Stimulated activated CD4-positive, alpha-beta T cell treated with anti-CD3 and anti-CD28 coated beads, TNF-alpha, amount 100 ng/mL, for 48 hours (primary cell): ENCODE data around the gene FBLN5.
"Not testable (repeated sequence)": the region's sequence is repeated elsewhere in the genome, so short reads cannot be mapped to it uniquely, and the experiment has no call there.

Experiments
- DNase-seq, 3 donors: peaks; one replicate each; pipeline ENCODE4 v3.0.0-alpha.2; 2020; ENCODE audit warnings: low read depth in 3 of 3

The FBLN5 gene

DNA sequence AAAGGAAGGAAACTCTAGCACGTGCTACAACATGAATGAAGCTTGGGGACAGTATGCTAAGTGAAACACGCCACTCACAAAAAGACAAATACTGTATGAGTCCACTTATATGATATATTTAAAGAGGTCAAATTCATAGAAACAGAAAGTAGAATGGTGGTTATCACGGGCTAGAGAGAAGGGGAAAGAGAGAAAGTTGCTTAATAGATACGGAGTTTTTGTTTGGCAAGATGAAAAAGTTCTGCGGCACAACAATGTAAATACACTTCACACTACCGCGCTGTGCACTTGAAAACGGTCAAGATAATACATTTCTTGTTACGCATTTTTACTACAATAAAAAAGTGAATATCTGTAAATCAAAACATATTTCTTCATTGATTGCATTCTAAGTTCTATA, 37.3 kb downstream of the FBLN5 start:
- DNase-seq, result no peak

DNA sequence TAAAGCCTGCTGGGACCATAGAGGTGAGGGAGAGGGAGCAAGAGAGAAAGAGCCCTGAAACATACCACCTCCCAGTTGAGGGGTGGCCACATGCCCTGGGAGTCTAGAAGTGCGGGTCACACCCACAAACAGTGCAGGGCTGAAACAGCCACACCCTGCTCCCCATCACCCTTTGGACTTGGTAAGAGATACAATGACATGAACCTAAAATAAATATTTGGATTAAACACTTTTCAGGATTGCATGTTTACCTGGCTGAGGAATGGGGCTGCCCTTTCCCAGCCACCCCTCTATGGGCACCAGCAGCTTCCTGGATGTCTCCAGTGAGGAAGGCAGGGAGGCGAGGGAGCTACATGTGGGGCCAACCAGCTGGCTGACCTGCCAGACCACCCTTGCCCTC, 41.1 kb downstream of the FBLN5 start:
- DNase-seq, result no peak

DNA sequence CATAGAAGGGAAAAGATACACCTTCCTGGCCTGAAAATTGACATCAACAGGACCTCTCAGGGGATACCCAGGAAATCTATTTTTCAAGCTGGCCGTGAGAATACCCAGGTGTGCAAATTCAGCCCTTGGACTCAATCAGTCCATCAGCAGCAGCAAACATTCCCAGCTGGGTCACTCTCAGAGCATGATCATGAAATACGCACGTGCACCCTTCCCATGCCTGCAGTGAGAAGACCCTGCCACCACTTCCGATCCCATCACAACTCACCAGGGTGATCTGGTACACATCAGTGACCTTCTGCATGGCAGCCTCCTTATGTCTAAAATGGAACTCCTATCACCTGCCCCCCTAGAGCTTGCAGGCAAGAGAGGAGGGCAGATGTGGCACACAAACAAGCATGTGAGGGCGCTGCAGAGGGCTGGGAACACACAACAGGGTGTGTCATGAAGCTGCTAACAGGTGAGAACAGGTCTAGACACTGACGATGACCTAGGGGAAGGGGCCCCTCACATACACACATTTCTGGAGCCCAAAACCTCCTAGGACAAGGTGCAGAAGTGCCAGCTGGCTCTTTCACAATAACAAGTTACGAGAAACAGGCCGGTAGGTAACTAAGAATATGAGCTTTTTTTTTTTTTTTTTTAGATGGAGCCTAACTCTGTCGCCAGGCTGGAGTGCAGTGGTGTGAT, 42.4 kb downstream of the FBLN5 start:
- DNase-seq, result no peak

GRCh38 chr14:91904483-91904882, 43.0 kb downstream of the FBLN5 start:
- no peak for DNase-seq

GRCh38 chr14:91903070-91903469, 44.4 kb downstream of the FBLN5 start:
- no peak for DNase-seq

- DNase-seq, result no peak
Observed at GRCh38 chr14:91902336-91902735, 45.2 kb downstream of the FBLN5 start.

GRCh38 chr14:91901449-91902226, 45.9 kb downstream of the FBLN5 start:
- no peak for DNase-seq

DNA sequence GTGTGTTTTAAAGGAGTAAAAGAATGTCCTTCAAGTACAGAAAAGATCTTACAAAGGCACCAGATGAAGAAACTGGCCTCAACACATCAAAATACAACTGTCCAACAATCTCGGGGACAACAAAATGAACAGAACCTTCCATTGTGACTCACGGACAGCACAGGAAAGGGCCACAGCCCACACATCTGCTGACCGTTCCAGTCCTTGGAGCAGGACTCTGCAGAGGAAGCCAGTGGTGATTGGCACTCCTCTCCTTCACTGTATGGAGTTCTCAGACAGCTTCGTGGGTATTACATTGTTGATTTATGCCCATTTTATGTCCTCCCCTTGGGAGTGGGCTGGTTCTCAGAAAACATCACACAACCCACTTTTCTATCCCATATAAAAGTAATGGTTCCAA, 47.7 kb downstream of the FBLN5 start:
- DNase-seq, result no peak

DNA sequence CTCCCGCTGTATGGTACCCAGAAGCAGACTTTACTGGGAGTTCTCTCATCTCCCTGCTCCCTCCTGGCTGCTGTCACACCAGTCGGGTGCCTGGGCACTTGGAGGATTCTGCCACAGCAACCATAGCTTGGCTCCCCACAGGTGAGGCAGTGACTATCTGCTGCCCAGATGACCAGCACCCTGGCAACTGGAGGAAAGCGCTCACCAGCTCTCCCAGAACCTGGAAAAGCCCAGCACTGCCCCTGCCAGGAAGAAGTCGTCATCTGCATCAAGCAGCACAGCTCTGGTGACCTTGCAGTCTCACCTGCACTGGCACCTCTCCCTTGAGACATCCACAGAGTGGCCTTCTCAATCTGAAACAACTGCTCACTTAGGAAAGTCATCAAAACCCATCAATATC, 48.3 kb downstream of the FBLN5 start:
- no peak for DNase-seq

DNA sequence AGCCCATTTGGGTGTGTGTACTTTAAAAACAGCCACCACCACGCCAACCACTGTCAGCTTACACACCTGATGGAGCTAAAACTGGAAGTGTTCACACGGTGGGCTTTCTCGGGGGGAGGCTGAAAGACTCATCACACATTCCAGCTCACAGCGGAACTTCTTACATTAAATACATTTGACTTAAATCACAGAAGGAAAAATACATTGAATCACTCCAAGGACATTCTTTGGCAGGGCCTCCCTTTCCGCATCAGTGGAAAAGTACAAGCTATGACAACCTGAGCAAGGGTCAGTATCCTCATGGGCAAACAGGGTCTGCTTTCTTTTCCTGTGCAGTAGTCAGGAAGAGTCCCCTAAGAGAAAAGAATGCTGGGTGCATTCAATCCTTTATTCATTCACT, 49.1 kb downstream of the FBLN5 start:
- no peak for DNase-seq

GRCh38 chr14:91897716-91898115, 49.8 kb downstream of the FBLN5 start:
- DNase-seq, result not testable (repeated sequence)

DNA sequence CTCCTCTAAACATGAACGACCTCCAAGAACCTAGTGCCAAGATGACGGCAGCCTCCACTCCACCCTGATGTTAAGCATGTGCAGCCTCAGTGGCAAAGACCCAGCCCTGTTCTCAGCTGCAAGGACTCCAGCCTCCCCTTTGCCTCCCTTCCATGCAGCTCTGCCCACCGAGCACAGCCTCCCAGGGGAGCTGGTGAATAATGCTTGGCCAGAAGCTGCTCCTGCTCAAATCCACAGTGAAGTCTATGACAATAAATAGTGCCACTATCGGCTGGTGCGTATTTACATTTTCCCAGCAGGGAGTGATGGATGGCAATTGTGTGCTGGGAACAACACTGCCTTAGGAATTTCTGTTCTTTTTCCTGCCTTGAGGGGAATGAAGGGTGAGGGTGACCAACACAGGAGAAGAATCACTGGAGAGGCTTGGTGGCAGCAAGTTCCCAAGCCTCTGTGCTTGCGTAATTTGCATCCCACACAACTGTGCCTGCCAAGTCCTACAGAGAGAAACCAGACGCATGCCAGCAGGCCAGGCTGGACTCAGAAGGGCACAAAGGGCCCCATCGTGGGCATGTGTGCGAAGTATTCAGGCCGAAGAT, 50.3 kb downstream of the FBLN5 start:
- DNase-seq, result no peak

- no peak for DNase-seq
Observed at GRCh38 chr14:91896419-91896818, 51.1 kb downstream of the FBLN5 start.

DNA sequence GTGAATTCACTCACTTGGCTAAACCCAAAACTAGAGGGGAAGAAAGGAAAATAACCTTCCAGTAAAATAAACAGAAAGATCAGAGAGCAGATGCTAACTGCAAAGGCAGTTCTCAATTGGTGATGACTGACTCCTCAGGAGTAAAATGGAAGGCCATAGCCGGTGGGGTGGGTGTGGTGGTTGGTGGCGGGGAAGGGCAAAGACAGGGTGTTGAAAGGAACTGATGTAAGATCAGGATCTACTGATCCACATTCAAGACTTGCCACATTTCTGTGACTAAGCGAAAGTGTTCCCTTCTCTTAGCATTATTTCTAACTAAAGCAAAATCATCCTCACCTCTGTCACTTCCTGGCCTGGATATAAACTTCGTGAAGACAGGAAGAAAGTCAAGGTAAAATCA, 53.8 kb downstream of the FBLN5 start:
- peak in 1 of 3 donors; percentile 46 for DNase-seq

GRCh38 chr14:91893007-91893406, 54.5 kb downstream of the FBLN5 start:
- DNase-seq, result no peak

DNA sequence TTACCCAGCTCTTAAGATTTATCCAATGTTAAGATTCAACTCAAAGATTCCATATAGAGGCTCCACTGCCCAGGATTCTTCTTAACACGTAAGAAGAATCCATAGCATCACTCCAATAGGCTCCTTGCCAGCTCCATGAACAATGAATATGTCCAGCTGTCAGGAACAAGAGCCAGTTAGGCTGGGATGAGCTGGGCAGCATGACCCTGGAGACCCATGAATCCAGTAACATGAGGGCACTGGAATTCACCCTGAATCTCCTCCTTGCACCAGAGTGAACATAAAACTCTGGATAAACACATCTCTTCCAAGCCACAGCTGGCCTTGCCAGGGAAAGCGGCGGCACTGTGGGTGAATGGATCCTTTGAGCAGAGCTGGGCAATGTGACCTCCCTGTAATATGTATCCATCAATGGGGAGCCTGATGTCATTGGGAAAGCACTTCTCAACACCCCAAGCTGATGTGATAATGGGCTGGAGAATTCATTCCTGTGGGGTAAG, 55.7 kb downstream of the FBLN5 start:
- DNase-seq, result no peak

DNA sequence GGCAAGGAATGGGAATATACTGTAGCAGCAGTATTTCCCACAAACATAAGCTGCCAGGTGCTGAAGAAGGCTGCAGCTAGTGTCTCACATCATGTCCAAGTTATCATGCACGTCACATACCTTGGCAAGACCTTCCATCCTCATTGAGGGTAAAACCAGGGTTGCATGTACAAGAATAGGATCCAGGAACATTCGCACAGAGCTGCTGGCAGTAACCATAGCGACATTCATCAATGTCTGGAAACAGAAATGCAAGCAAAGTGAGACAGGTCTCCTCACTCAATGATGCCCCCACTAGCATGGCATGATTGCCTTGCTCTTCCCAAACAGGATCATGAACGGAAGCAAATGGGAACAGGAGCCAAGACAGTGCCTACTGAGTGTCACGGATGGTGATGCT, 56.4 kb downstream of the FBLN5 start:
- DNase-seq, result no peak

DNA sequence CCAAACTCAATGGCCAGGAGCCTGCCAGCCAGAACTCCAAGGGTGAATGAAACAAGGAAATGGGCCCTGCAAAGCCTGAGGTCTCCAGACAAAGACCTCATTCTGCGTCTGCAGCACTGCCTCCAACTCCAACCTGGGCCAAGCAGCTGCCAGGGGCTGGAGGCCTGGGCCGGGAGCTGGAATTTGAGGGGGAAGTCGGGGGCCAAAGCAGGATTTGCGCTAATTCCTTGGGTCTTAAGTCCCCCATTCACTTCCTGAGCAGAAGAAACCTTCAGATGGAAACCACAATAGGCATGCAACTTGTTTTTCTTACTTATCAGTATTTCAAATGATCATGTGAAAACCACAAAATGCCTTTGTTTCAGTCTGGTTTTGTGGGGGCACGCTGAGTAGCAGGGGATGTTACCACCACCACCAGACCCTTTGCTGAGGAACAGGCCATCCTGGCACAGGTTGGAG, 57.2 kb downstream of the FBLN5 start:
- DNase-seq, result no peak

GRCh38 chr14:91889477-91890211, 57.9 kb downstream of the FBLN5 start:
- DNase-seq, result no peak

GRCh38 chr14:91888641-91889476, 58.6 kb downstream of the FBLN5 start:
- DNase-seq, result no peak

DNA sequence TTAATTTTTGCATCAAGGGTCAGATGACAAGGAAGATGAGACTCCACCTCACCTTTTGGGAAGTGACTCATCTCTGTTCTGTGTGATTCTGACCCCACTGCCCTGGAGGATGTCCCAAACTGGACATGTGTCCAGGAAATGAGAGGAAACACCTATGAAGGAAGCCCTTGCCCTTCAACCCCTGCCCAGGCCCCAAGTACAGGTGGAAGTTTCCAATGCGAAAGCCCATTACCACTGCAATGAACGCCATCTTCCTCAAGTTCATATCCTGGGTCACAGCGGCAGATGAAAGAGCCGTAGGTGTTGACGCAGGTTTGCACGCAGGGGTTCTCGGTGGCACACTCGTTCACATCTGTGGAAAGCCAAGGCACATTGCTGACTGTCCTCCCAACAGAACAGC, 60.5 kb downstream of the FBLN5 start:
- DNase-seq, result no peak
